HG03097 (cell line): ENCODE data around the gene OPA1.

ENCODE experiments used
- ATAC-seq: cut with Tn5 transposase; IDR thresholded peaks from one replicate; pipeline ENCODE4 v1.9.1; 2021; ENCODE audit not compliant: unreplicated experiment, low FRiP score

The OPA1 gene

DNA sequence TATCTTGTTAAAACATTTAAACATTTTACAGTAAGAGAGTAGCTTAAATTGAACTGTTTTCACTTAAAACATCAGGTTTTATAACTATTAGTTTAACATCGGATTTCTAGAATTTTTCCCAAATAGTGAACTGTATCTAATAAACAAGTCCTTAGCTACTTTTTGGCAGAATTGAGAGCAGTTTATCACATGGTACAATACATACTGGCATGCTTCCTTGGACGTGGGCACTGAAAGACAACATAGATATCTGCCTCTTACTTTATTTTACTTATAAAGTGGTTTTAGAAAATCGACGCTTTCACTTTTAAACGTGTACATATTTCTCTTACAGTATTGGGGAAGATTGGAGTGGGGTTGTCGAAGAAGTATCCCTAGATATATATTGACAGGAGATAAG, 52.8 kb downstream of the OPA1 start:
- ATAC-seq, result no peak

GRCh38 chr3:193648542-193649076, 55.6 kb downstream of the OPA1 start:
- no peak for ATAC-seq

DNA sequence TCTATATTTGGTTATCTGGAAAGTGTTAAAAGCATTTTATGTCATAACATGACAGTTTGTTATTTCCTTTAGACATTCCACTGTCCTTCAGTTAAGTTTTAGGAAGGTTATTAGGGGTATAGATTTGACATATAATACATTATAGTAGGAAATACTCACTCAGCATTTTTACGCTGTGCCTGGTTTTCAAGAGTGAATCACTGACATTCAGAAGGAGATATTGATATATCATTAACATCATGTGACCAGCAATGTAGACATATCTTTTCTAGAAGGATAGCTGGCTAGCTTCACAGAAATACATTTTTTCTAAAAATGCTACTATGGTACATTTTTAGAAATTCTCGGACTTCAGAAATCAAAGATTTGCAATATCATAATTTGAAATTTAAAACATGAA, 57.6 kb downstream of the OPA1 start:
- no peak for ATAC-seq

DNA sequence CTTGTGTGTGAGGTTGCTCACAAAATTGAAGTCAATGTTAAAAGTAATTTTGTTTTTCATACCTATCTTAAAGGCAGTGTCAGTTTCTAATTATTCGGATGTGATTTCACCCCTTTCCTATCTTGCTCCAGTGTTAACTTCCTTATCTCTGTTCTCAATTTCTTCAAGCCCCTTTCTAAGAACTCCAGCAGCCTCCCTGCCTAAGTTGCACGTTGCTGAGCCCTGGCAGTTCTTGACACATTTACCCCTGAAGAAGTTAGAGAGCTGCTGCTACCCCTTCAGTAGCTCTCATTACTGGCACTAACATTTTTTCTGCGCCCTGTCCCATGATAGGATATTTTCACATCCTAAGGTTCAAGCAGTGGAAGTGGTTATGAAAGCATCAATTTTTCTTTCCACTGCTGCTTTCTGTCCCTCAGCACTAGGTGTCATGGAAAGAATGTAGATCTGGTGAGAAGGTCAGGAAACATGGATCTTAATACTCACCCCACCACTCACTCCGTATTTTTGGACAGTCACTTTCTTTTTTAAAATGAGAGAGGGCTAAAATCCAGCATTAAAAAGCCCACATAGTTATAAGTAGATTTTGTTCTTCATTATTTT, 62.9 kb downstream of the OPA1 start:
- no peak for ATAC-seq

GRCh38 chr3:193656445-193656844, 63.4 kb downstream of the OPA1 start:
- ATAC-seq, result no peak

GRCh38 chr3:193656878-193657282, 63.9 kb downstream of the OPA1 start:
- no peak for ATAC-seq

DNA sequence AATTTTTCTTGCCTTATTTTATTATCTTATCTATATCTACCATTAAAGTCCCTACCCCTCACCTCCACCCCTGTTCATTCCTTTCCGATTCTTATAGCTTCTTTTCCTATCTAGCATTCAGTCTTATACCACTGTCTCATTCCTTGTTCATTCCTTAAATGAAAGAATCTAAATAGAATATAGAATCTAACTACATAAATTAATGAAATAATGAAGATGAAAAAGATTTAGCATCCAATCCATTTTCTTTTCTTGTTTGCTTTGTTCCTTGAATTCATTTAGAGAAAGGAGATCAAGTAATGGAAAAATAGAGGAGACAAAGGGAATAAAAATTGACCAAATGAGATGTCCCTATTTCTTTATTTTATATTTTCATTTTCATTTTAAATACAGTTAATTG, 67.2 kb downstream of the OPA1 start:
- no peak for ATAC-seq

GRCh38 chr3:193660698-193661411, 67.8 kb downstream of the OPA1 start:
- no peak for ATAC-seq

DNA sequence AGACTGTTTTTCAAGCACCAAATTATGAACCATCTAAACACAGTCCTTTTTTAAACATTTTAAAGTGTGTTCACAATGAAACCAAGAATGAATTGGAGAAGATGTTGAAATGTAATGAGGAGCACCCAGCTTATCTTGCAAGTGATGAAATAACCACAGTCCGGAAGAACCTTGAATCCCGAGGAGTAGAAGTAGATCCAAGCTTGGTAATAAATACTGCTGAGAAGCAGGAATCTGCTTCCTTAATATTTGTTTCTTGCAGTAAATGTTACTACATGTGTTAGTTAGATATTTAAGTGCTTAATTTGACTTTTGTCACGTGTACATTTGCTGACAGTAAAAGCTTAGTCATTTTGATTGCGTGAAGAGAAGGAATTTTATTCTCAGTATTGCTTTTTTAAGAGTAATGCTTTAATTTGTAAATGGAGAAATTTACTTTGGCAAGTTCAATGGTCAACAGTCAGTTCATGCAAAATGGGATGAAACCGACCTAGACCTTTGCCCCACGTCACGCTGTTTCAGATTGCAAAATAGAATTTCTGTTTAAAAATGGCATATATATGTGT, 69.8 kb downstream of the OPA1 start:
- ATAC-seq, result no peak

GRCh38 chr3:193665370-193665989, 72.5 kb downstream of the OPA1 start:
- ATAC-seq, result no peak

GRCh38 chr3:193673845-193674244, 80.8 kb downstream of the OPA1 start:
- no peak for ATAC-seq

DNA sequence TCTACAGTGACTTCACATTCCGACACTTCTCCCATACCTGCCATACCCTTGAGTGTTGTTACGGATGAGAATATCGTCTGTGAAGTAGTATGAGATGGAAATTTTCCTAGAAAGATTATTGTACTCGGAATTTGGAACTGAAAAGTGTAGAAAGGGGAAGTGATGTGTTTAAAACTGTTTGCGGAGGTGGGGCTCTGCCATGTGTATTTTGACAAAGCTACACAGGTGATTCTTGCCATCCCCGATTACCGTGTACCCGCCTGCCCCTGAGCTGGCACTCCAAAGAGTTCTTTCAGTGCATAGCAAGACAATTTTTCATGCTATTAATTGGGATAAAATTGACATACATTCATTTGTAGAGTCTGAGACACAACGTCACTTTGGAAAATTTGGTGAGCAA, 81.7 kb downstream of the OPA1 start:
- ATAC-seq, result no peak

GRCh38 chr3:193677734-193678133, 84.7 kb downstream of the OPA1 start:
- ATAC-seq, result no peak

GRCh38 chr3:193680220-193680619, 87.2 kb downstream of the OPA1 start:
- ATAC-seq, result no peak

DNA sequence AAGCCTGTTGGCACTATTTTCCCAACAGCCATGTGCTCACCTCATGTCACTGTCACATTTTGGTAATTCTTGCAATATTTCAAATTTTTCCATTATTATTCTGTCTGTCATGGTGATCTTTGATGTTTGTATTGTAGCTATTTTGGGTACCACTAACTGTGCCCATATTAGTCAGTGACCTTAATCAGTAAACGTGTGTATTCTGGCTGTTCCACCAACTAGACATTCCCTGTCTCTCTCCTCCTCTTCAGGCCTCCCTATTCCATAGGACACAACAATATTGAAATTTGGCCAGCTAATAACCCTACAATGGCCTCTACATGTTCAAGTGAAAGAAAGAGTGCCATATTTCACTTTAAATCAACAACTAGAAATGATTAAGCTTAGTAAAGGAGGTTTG, 88.6 kb downstream of the OPA1 start:
- no peak for ATAC-seq

DNA sequence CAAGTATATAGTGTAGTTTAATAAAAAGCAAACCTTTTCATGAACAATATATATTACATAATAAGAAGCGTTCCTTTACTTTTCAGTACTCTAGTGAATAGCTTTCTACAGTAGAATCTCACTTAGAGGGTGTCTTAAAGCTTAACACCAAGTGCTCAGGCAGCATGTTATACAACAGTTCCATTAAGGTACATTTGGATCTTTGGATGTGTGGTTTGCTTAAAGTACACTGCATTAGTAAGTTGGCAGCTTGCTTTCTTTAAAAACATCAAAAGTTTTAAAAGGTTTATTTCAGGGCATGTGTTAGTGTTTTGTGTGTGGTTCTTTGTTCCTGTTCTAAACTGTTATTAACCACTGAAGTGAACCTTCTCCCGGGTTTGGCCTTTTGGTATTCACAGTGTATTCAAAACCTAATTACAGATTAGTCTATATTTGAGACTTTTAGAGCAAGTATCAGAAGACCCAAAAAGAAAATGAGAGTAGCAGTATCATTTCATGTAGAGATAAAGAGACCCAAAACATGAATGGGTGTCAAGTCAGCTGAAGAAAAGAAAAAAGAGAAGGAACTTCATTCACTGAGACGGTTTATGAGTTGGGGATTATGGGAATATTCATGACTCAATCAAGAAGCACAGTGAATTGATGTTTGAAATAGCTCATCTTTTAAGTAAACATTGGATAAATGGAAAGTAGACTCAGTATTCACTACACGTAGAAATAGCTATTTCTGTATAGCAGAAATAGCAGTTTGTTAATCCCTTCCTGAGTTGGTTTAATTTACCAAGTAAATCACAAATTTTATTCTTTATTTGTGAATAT, 93.9 kb downstream of the OPA1 start:
- ATAC-seq, result no peak

- no peak for ATAC-seq
Observed at GRCh38 chr3:193688834-193689714, 96.1 kb downstream of the OPA1 start.

DNA sequence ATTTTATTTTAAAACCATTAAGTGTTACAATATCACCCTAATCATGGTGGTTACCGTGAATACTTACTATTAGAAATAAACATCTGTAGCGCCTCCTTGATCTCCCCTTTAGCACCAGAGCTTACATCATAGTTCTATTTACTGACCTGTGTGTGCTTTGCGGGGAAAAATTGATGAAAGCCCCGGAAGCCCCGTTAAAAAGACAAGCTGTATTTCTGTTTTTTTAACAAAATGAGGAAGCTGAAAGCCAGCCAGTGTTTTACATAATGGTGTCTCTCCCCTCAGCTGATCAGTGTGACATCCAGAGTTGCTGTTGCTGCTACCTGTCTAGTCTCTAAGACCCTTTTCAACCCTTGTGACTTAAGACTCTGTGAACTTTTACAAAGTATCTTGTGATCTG, 100.8 kb downstream of the OPA1 start:
- ATAC-seq, result peak; percentile 63

DNA sequence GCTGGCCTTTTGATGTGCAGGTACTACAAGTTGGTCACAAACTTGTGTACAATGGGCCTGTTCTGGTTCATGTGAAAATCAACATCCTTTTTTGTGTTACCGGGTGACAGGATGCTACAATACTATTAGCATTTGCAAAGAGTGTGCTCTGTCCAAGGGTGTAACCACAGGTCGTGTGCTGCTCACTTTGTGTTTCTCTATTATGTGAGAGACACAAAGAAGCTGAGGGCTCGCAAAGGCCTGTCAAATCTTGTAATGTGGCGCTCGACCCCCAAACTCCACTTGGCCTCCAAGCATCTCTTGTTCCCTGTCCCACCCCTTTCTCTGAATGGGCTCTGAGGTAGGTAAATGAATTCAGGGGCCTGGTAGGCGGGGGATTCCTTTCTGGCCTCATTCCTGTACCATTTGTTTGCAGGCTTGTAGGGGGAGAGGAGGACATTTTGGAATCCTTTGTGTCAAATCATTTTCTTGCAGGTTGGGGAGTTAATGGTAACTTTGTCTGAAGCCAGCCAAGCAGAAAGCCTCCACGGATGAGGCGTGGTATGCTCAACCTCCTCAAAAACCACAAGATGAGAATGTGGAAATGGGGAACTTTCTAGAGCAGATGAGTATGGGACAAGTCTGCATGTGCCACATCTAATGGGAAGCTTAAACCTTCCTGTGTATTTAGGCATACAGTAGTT, 109.1 kb downstream of the OPA1 start:
- no peak for ATAC-seq
